CD4-positive, alpha-beta T cell (primary cell): ENCODE results near the gene DAPK3. TPM values are rescaled to one million over a fixed set of nuclear protein-coding genes. Genes with fewer than 3 reads are reported as not detected.
A peak's percentile ranks its signal among the peaks of the same experiment; 100 is the strongest.

ENCODE experiments used
- ATAC-seq: fragments of 200-7000 bp; cut with Tn5 transposase; one replicate; pipeline ENCODE4 v1.10.0; 2022; ENCODE audit warnings: mild to moderate bottlenecking; ENCODE audit not compliant: poor library complexity
- CTCF ChIA-PET: fragments of 350-600 bp; sonication (Branson Sonifier 250); formaldehyde crosslinking; loops from one replicate; lab custom pipeline; 2021; ENCODE audit warnings: antibody characterized with exemption, inconsistent platforms; lab: Charles Lee
- POLR2A ChIA-PET: fragments of 350-600 bp; sonication (Branson Sonifier 250); formaldehyde crosslinking; loops from one replicate; lab custom pipeline; 2021; ENCODE audit warnings: antibody characterized with exemption, inconsistent platforms; lab: Charles Lee
- DNase-seq, 14 experiments: peaks; one replicate each; pipeline ENCODE4 v3.0.0-alpha.2; 2013 to 2020; ENCODE audit warnings: mixed read lengths in 2 of 14
- H3K27ac ChIP-seq, 2 donors: one replicate each; pipeline versions ENCODE4 v1.5.1 to v1.7.0; 2013; ENCODE audit warnings: low read length in 2 of 2, low read depth in 1 of 2, mild to moderate bottlenecking in 1 of 2
- H3K27me3 ChIP-seq, 2 experiments: 1 replicate in 1 of 2; 2 replicates in 1 of 2; pipeline versions ENCODE4 v1.6.1 to v1.7.0; 2013; ENCODE audit warnings: low read length in 2 of 2, control low read depth in 1 of 2, mild to moderate bottlenecking in 1 of 2, moderate library complexity in 1 of 2; ENCODE audit not compliant: insufficient read depth in 2 of 2, control insufficient read depth in 1 of 2
- H3K36me3 ChIP-seq: one replicate; pipeline ENCODE4 v1.6.1; 2013; ENCODE audit warnings: low read length, control low read depth; ENCODE audit not compliant: insufficient read depth
- H3K4me1 ChIP-seq: one replicate; pipeline ENCODE4 v1.6.1; 2013; ENCODE audit warnings: low read length, control low read depth; ENCODE audit not compliant: insufficient read depth
- H3K4me3 ChIP-seq: one replicate; pipeline ENCODE4 v1.5.1; 2013; ENCODE audit warnings: mild to moderate bottlenecking, low read length, moderate library complexity
- H3K9me3 ChIP-seq, 2 experiments: 1 replicate in 1 of 2; 2 replicates in 1 of 2; pipeline versions ENCODE4 v1.6.1 to v1.7.0; 2013; ENCODE audit warnings: low read length in 2 of 2, mild to moderate bottlenecking in 2 of 2, control low read depth in 1 of 2, moderate library complexity in 1 of 2; ENCODE audit not compliant: control insufficient read depth in 1 of 2, insufficient read depth in 1 of 2
- H3K27ac Mint-ChIP-seq: one replicate; pipeline ENCODE4 v1.8.0; 2020; ENCODE audit warnings: mixed read lengths
- H3K27me3 Mint-ChIP-seq: one replicate; pipeline ENCODE4 v1.8.0; 2021; ENCODE audit warnings: mixed read lengths
- H3K36me3 Mint-ChIP-seq: one replicate; pipeline ENCODE4 v1.8.0; 2021; ENCODE audit warnings: low read depth, mixed read lengths
- H3K4me1 Mint-ChIP-seq: one replicate; pipeline ENCODE4 v1.8.0; 2021; ENCODE audit warnings: low read depth, mixed read lengths
- H3K4me3 Mint-ChIP-seq: one replicate; pipeline ENCODE4 v1.8.0; 2020; ENCODE audit warnings: mild to moderate bottlenecking, mixed read lengths
- H3K9me3 Mint-ChIP-seq: one replicate; pipeline ENCODE4 v1.8.0; 2020; ENCODE audit warnings: mixed read lengths
- CTCF ChIP-seq: fragments of 200-600 bp; IDR thresholded peaks from one replicate; pipeline ENCODE4 v1.8.0; 2022; ENCODE audit warnings: antibody characterized with exemption, mild to moderate bottlenecking
- intact Hi-C, 2 experiments: fragments of 100-400 bp; cut with DNase I in 1 of 2; cut with micrococcal nuclease in 1 of 2; formaldehyde crosslinking; loops; one replicate each; pipeline versions ENCODE4 v1.15.1 to v1.9.0; 2023 to 2025; cut with DNase I, micrococcal nuclease
- total RNA-seq, 174 experiments: library from RNA in 2 of 174; stranded (reverse) in 2 of 174; gene quantifications; one replicate each; pipeline ENCODE4 v1.2.3 and lab custom pipeline; 2021 to 2026

Gene DAPK3
- total RNA-seq, 2 experiments from 2014 or later = 21.1 to 22.9 TPM

GRCh38 chr19:3975144-3975543 is 4.2 kb upstream of the DAPK3 start:
- Histone ChIP-seq H3K27me3 (peaks cover 0 to 3% of the 10 kb centered on the region in 2 experiments), H3K27ac (no peak overlapping the region), H3K36me3 (peaks cover 49% of the 10 kb centered on the region), H3K4me1 (peaks cover 24% of the 10 kb centered on the region), H3K9me3 (peaks cover 0 to 10% of the 10 kb centered on the region in 2 experiments), H3K4me3 (no peak overlapping the region)
- ChIA-PET CTCF (interaction anchor here (0.8 kb wide), 1 partner anchor 13 kb away, joined by 3 read pairs; no protein-coding TSS in a partner anchor), POLR2A (interaction anchor here (0.7 to 2.4 kb wide), 4 partner anchors 9 to 15 kb away, joined by 3 to 9 read pairs (median 6); partner anchors contain the start of gene EEF2)
- Mint-ChIP-seq H3K4me1 (peaks cover 16% of the 10 kb centered on the region), H3K27ac (peak overlapping the region; percentile 49), H3K4me3 (no peak overlapping the region), H3K9me3 (no peaks in the 10 kb centered on the region), H3K27me3 (no peaks in the 10 kb centered on the region), H3K36me3 (peaks cover 53% of the 10 kb centered on the region)
- intact Hi-C loops = no loop called here
- DNase-seq (no peak), ATAC-seq (no peak)
- no peak for TF ChIP-seq CTCF

- no peaks in the 10 kb centered on the region for H3K27me3 Mint-ChIP-seq
- Histone ChIP-seq H3K9me3 (no peaks in the 10 kb centered on the region), H3K4me1 (peaks cover 34% of the 10 kb centered on the region), H3K4me3 (peak overlapping the region; percentile 95), H3K27ac (peak overlapping the region; percentile 67 to 73), H3K36me3 (peaks cover 31% of the 10 kb centered on the region), H3K27me3 (no peaks in the 10 kb centered on the region)
- intact Hi-C loops = loop anchor here in 1 of 2 experiments (2.0 kb wide), 1 partner anchor 14 kb away; the partner anchor contains the start of gene EEF2
- ChIA-PET CTCF (interaction anchor here (1.7 to 4.4 kb wide), 2 partner anchors 15 to 18 kb away, joined by 8 to 29 read pairs; partner anchors contain the start of gene EEF2), POLR2A (interaction anchor here (1.0 to 4.6 kb wide), 9 partner anchors 8 to 277 kb away, joined by 3 to 72 read pairs (median 5); partner anchors contain the start of genes EEF2, MRPL54 and YJU2)
- H3K4me3 Mint-ChIP-seq = peak overlapping the region; percentile 88
- H3K9me3 Mint-ChIP-seq = no peaks in the 10 kb centered on the region
- ATAC-seq (peak; percentile 15), DNase-seq (no peak)
- peaks cover 22% of the 10 kb centered on the region for H3K4me1 Mint-ChIP-seq
- no peak for TF ChIP-seq CTCF
- H3K27ac Mint-ChIP-seq = peak overlapping the region; percentile 84
- H3K36me3 Mint-ChIP-seq = peaks cover 40% of the 10 kb centered on the region
Observed at GRCh38 chr19:3970313-3970807, 539 bp downstream of the DAPK3 start.

GRCh38 chr19:3969435-3970312 is 1.2 kb downstream of the DAPK3 start:
- intact Hi-C loops = loop anchor here in 1 of 2 experiments (2.0 kb wide), 1 partner anchor 15 kb away; the partner anchor contains the start of gene EEF2

More at GRCh38 chr19:3969435-3970312, 1.2 kb downstream of the DAPK3 start:
- ATAC-seq = no peak
- no peaks in the 10 kb centered on the region for H3K27me3 ChIP-seq
- H3K27ac ChIP-seq = no peak overlapping the region
- H3K4me3 ChIP-seq = peak overlapping the region; percentile 95
- Mint-ChIP-seq H3K27ac (peak overlapping the region; percentile 84), H3K4me3 (peak overlapping the region; percentile 88), H3K4me1 (peaks cover 22% of the 10 kb centered on the region), H3K9me3 (no peaks in the 10 kb centered on the region), H3K27me3 (no peaks in the 10 kb centered on the region), H3K36me3 (peaks cover 42% of the 10 kb centered on the region)
- H3K9me3 ChIP-seq = no peaks in the 10 kb centered on the region
- no peak for DNase-seq
- ChIA-PET CTCF (interaction anchor here (4.4 kb wide), 1 partner anchor 18 kb away, joined by 29 read pairs; no protein-coding TSS in a partner anchor), POLR2A (interaction anchor here (1.3 to 4.6 kb wide), 2 partner anchors 10 to 14 kb away, joined by 7 to 72 read pairs; partner anchors contain the start of gene EEF2)
- TF ChIP-seq CTCF = no peak
- H3K36me3 ChIP-seq = peaks cover 33% of the 10 kb centered on the region
- peaks cover 34% of the 10 kb centered on the region for H3K4me1 ChIP-seq
